ENCODE data around the gene PTPN23. TPM values are rescaled to one million over a fixed set of nuclear protein-coding genes. Genes with fewer than 3 reads are reported as not detected.

PTPN23 gene
- total RNA-seq, 1 experiment from 2014 or later: 53.5 TPM

DNA sequence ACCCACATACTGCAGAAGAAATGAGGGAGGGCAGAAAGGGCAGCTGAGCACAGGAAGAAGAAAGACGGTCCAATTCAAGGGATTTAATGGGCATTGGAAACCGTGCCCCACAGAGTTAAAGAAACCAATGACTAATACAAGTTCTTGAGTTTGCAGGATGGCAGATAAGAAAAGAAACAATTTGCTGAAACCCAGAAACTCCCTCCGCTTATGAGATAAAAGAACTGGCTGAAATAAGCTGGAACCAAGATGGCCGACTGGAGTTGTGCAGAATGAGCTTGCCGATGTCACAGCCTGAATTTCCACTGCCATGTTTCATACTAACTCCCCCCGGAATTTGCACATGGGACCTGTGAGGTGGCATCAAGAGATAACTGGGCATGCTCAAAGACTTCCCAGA lies 47.8 kb downstream of the PTPN23 start (continued):
- TF ChIP-seq, protein P1, sequence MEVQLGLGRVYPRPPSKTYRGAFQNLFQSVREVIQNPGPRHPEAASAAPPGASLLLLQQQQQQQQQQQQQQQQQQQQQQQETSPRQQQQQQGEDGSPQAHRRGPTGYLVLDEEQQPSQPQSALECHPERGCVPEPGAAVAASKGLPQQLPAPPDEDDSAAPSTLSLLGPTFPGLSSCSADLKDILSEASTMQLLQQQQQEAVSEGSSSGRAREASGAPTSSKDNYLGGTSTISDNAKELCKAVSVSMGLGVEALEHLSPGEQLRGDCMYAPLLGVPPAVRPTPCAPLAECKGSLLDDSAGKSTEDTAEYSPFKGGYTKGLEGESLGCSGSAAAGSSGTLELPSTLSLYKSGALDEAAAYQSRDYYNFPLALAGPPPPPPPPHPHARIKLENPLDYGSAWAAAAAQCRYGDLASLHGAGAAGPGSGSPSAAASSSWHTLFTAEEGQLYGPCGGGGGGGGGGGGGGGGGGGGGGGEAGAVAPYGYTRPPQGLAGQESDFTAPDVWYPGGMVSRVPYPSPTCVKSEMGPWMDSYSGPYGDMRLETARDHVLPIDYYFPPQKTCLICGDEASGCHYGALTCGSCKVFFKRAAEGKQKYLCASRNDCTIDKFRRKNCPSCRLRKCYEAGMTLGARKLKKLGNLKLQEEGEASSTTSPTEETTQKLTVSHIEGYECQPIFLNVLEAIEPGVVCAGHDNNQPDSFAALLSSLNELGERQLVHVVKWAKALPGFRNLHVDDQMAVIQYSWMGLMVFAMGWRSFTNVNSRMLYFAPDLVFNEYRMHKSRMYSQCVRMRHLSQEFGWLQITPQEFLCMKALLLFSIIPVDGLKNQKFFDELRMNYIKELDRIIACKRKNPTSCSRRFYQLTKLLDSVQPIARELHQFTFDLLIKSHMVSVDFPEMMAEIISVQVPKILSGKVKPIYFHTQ (CRISPR knock-in tag; IDR thresholded peaks at IDR 0.05): no peak

DNA sequence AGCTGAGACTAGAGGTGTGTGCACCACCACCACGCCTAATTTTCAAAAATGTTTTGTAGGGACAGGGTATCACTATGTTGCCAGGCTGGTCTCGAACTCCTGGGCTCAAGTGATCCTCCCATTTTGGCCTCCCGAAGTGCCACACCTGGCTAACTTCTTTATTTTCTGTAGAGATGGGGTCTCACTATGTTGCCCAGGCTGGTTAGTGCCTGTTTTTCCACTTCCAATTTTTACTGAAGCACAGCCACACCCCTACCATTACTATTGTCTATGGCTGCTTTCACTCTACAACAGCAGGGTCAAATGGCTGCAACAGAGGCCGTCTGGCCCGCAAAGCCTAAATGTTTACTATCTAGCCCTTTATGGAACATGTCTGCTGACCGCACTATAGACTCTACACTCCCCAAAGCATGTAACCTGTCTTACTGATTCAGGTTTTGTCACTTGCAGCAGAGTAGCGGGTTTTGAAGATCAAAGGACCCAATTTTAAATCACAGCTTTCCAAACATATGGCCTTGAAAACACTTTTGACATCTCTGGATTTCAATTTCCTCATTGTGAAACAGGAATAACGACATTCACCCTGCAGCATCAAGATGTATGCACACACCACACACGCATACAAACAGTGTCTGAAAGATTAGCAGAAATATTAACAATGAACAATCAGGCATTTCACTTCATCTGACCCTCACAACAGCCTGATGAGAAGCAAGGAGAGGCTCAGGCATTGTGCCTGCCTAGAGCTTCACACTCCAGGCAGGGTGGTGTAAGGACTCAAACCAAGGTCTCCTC lies 48.9 kb downstream of the PTPN23 start:
- Mint-ChIP-seq H3K27ac (no peak overlapping the region), H3K4me1 (peaks cover 2% of the 10 kb centered on the region; the same call in 1 of the 2 replicates), H3K9me3 (no peaks in the 10 kb centered on the region), H3K27me3 (ENCODE audit: low read depth) (no peaks in the 10 kb centered on the region), H3K4me3 (no peak overlapping the region), H3K36me3 (peaks cover 53% of the 10 kb centered on the region)
- ATAC-seq (no peak), DNase-seq (ENCODE audit: low spot score) (no peak)
- TF ChIP-seq ZNF416 (CRISPR knock-in tag; IDR thresholded peaks at IDR 0.05) (no peak), NR1H2 (CRISPR knock-in tag; IDR thresholded peaks at IDR 0.05) (no peak), ZNF121 (CRISPR knock-in tag; IDR thresholded peaks at IDR 0.05) (peak; percentile 62)
- TF ChIP-seq, protein P2, sequence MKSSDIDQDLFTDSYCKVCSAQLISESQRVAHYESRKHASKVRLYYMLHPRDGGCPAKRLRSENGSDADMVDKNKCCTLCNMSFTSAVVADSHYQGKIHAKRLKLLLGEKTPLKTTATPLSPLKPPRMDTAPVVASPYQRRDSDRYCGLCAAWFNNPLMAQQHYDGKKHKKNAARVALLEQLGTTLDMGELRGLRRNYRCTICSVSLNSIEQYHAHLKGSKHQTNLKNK (CRISPR knock-in tag; IDR thresholded peaks at IDR 0.05): no peak
- TF ChIP-seq, protein P3, sequence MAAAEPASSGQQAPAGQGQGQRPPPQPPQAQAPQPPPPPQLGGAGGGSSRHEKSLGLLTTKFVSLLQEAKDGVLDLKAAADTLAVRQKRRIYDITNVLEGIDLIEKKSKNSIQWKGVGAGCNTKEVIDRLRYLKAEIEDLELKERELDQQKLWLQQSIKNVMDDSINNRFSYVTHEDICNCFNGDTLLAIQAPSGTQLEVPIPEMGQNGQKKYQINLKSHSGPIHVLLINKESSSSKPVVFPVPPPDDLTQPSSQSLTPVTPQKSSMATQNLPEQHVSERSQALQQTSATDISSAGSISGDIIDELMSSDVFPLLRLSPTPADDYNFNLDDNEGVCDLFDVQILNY (CRISPR knock-in tag; IDR thresholded peaks at IDR 0.05): no peak
- TF ChIP-seq, protein P4, sequence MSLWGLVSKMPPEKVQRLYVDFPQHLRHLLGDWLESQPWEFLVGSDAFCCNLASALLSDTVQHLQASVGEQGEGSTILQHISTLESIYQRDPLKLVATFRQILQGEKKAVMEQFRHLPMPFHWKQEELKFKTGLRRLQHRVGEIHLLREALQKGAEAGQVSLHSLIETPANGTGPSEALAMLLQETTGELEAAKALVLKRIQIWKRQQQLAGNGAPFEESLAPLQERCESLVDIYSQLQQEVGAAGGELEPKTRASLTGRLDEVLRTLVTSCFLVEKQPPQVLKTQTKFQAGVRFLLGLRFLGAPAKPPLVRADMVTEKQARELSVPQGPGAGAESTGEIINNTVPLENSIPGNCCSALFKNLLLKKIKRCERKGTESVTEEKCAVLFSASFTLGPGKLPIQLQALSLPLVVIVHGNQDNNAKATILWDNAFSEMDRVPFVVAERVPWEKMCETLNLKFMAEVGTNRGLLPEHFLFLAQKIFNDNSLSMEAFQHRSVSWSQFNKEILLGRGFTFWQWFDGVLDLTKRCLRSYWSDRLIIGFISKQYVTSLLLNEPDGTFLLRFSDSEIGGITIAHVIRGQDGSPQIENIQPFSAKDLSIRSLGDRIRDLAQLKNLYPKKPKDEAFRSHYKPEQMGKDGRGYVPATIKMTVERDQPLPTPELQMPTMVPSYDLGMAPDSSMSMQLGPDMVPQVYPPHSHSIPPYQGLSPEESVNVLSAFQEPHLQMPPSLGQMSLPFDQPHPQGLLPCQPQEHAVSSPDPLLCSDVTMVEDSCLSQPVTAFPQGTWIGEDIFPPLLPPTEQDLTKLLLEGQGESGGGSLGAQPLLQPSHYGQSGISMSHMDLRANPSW (CRISPR knock-in tag; conservative IDR thresholded peaks at IDR 0.05; ENCODE audit: low read depth): no peak
- POLR2A ChIA-PET: no interaction called here
- CTCF ChIA-PET: interaction anchor here (1.3 kb wide), 1 partner anchor 20 kb away, joined by 6 read pairs; no protein-coding TSS in a partner anchor

DNA sequence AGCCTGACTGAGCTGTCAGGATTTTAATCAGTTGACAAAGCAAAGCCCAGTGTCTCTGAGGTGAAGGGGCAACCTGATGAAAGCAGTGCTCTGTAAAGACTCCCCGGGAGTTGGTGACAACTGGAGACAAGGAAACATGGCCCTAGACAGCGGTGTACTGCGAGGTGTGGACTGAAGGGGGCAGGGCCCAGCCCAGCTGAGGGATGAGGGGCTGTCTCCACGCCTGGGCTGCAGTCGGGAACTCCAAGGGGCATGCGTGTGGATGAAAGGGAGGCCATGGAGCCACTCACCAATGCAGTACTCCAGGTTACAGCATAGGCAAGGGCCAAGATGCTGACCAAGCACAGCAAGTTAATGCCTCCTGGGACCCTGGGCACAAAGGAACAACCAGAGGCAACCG lies 49.8 kb downstream of the PTPN23 start:
- no peak for TF ChIP-seq RELA (CRISPR knock-in tag; IDR thresholded peaks at IDR 0.05; ENCODE audit: borderline replicate concordance)
- TF ChIP-seq FOXJ3 (CRISPR knock-in tag; IDR thresholded peaks at IDR 0.05; ENCODE audit: borderline replicate concordance): no peak
- no peak for TF ChIP-seq NFYB (CRISPR knock-in tag; conservative IDR thresholded peaks at IDR 0.05; ENCODE audit: low read depth)
- no peak for TF ChIP-seq FOXP1 (CRISPR knock-in tag; IDR thresholded peaks at IDR 0.05; ENCODE audit: borderline replicate concordance)
- TF ChIP-seq, protein P5, sequence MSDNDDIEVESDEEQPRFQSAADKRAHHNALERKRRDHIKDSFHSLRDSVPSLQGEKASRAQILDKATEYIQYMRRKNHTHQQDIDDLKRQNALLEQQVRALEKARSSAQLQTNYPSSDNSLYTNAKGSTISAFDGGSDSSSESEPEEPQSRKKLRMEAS (CRISPR knock-in tag; IDR thresholded peaks at IDR 0.05): no peak
- no peak for TF ChIP-seq TP53 (CRISPR knock-in tag; IDR thresholded peaks at IDR 0.05)
- TF ChIP-seq EMX1 (CRISPR knock-in tag; IDR thresholded peaks at IDR 0.05): no peak
- TF ChIP-seq, protein P6, sequence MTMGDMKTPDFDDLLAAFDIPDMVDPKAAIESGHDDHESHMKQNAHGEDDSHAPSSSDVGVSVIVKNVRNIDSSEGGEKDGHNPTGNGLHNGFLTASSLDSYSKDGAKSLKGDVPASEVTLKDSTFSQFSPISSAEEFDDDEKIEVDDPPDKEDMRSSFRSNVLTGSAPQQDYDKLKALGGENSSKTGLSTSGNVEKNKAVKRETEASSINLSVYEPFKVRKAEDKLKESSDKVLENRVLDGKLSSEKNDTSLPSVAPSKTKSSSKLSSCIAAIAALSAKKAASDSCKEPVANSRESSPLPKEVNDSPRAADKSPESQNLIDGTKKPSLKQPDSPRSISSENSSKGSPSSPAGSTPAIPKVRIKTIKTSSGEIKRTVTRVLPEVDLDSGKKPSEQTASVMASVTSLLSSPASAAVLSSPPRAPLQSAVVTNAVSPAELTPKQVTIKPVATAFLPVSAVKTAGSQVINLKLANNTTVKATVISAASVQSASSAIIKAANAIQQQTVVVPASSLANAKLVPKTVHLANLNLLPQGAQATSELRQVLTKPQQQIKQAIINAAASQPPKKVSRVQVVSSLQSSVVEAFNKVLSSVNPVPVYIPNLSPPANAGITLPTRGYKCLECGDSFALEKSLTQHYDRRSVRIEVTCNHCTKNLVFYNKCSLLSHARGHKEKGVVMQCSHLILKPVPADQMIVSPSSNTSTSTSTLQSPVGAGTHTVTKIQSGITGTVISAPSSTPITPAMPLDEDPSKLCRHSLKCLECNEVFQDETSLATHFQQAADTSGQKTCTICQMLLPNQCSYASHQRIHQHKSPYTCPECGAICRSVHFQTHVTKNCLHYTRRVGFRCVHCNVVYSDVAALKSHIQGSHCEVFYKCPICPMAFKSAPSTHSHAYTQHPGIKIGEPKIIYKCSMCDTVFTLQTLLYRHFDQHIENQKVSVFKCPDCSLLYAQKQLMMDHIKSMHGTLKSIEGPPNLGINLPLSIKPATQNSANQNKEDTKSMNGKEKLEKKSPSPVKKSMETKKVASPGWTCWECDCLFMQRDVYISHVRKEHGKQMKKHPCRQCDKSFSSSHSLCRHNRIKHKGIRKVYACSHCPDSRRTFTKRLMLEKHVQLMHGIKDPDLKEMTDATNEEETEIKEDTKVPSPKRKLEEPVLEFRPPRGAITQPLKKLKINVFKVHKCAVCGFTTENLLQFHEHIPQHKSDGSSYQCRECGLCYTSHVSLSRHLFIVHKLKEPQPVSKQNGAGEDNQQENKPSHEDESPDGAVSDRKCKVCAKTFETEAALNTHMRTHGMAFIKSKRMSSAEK (CRISPR knock-in tag; IDR thresholded peaks at IDR 0.05; ENCODE audit: borderline replicate concordance): no peak
- no peak for TF ChIP-seq GABPB1 (CRISPR knock-in tag; IDR thresholded peaks at IDR 0.05)
- TF ChIP-seq, protein P7, sequence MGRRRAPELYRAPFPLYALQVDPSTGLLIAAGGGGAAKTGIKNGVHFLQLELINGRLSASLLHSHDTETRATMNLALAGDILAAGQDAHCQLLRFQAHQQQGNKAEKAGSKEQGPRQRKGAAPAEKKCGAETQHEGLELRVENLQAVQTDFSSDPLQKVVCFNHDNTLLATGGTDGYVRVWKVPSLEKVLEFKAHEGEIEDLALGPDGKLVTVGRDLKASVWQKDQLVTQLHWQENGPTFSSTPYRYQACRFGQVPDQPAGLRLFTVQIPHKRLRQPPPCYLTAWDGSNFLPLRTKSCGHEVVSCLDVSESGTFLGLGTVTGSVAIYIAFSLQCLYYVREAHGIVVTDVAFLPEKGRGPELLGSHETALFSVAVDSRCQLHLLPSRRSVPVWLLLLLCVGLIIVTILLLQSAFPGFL (CRISPR knock-in tag; IDR thresholded peaks at IDR 0.05; ENCODE audit: borderline replicate concordance): no peak
- H3K9me3 Mint-ChIP-seq: no peaks in the 10 kb centered on the region
- H3K4me1 Mint-ChIP-seq: peaks cover 2% of the 10 kb centered on the region; the same call in 1 of the 2 replicates
- ChIA-PET POLR2A (no interaction called here), CTCF (interaction anchor here (1.1 to 1.3 kb wide), 3 partner anchors 9 to 21 kb away, joined by 3 to 6 read pairs (median 6); no protein-coding TSS in a partner anchor)
- DNase-seq (ENCODE audit: low spot score) (no peak), ATAC-seq (no peak)
- no peaks in the 10 kb centered on the region for H3K27me3 Mint-ChIP-seq (ENCODE audit: low read depth)
- no peak overlapping the region for H3K4me3 Mint-ChIP-seq
- H3K36me3 Mint-ChIP-seq: peaks cover 51% of the 10 kb centered on the region
- no peak overlapping the region for H3K27ac Mint-ChIP-seq

All from WTC11 (cell line).